Activated CD8-positive, alpha-beta memory T cell treated with anti-CD3 and anti-CD28 coated beads for 48 hours (primary cell): ENCODE data around the gene NELFCD.
"Not testable (repeated sequence)": the region's sequence is repeated elsewhere in the genome, so short reads cannot be mapped to it uniquely, and the experiment has no call there.

Source experiments
- DNase-seq, 3 experiments: peaks; one replicate each; pipeline ENCODE4 v3.0.0-alpha.2; 2020; ENCODE audit warnings: low read depth in 2 of 3, low spot score in 2 of 3

The NELFCD gene

DNA sequence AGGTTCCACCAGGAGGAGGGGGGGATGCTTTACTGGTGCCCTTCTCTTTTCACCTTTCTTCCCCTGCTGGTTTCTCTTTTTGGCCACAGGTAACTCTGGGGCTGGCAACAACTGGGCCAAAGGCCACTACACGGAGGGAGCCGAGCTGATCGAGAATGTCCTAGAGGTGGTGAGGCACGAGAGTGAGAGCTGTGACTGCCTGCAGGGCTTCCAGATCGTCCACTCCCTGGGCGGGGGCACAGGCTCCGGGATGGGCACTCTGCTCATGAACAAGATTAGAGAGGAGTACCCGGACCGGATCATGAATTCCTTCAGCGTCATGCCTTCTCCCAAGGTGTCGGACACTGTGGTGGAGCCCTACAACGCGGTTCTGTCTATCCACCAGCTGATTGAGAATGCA is 42.6 kb downstream of the NELFCD start:
- no peak for DNase-seq

- DNase-seq, result no peak
These were observed 43.1 kb downstream of the NELFCD start for GRCh38 chr20:59024111-59024530.

GRCh38 chr20:59025086-59025485 is 44.0 kb downstream of the NELFCD start:
- no peak for DNase-seq

DNA sequence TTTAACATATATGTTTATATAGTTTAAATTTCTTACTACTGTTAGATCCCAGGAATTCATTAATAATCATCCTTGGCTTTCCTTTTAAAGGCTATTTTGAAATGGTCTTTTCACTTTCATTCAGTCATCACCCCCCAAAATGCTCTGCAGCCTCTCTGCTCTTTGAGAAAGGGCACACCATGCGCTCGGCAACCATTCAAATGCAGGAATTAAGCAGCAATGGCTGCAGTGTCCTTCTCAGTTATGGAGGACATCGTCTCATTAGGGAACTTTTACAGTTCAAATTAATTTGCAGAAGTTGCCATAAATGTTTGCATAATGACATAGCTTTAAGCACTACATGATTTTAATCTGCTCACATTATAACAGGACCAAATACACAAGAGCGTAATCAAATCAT is 44.5 kb downstream of the NELFCD start:
- DNase-seq, result no peak

DNA sequence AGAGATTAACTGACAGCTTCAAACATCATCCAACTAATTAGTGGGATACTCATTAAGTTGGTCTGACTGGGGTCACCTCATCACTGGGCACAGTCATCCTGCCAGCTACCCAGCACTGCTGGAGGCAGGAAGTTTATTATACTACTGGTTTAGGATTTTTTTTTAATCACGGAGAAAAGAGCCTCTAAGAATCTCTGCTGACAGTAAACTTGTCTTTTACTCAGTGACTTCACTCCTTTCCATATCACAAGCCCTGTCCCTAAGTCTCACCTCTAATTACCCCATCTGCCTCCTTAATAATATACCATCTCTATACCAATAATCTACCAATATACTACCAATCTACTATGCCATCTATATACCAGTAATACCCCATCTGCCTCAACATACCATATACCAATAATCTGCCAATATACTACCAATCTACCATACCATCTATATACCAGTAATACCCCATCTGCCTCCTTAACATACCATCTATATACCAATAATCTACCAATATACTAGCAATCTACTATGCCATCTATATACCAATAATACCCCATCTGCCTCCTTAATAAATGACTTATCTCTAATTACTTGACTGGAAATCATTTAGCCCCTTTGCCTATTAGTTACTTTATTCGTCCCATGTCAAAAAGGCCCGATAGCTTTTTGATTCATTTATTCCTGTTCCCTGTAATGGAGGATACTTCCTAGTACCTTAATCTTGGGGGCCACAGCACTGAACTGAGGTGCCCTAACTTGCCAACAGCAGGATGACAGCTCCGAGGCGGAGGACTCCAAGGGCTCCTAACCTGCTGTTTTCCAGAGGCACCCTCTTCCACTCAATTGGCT is 46.1 kb downstream of the NELFCD start:
- DNase-seq, result no peak

DNA sequence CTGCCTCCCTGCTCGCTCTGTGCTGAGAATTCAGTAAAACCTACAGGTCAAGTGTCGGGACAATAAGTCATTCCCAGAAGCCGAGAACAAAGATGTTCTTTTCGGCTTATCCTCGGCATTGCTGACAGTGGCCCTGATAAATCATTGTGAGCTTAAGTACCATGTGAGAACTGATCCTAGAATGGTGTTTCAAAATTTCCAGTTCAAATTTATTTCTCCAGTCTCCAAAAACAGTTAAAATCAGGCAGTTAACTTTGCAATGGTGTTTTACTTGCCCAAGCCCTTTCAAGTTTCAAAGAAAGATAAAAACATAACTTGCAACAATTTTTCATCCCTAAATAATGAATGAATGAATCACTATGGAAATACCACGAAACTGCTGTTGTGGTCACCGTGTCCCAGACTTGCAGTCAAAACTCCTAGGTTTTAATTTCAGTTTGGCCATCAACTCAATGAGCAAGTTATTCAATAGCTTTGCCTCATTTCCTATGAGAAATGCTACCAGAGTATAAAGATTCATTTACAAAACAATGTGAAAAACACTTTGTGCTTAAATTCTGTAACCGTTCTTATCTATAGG is 46.8 kb downstream of the NELFCD start:
- DNase-seq, result no peak

- DNase-seq, result no peak
These were observed 47.8 kb downstream of the NELFCD start for GRCh38 chr20:59028812-59029211.

DNA sequence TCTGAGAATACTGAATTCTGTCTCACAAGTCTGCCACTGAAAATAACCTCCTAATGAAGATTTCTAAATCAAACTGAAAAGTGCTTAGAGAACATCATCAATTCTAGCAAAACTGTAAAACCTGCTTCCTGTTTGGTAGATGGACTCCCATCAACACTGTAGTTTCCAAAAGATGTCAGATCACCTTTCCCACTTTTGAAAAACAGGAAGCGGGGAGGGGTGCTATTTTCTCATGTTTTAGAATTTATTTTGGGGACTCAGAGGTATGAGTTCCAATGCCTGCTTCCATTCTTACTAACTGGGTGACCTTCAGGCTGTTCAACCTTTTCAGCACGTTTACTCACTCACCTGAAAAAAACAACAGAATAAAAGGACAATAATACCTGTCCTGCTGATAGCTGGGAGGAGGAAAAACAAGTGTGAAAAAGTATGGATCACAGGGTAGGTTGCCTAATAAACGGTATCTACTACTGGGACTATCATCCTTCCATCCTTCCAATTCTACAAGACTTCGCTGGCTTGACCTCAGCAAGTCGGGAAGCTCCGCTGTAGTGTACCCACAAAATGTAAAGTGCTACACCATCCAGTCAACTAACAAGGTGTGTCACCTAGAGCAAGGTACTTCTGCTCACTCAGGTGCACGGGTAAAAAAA is 50.0 kb downstream of the NELFCD start:
- no peak for DNase-seq

- no peak for DNase-seq
These were observed 50.5 kb downstream of the NELFCD start for GRCh38 chr20:59031564-59032022.

DNA sequence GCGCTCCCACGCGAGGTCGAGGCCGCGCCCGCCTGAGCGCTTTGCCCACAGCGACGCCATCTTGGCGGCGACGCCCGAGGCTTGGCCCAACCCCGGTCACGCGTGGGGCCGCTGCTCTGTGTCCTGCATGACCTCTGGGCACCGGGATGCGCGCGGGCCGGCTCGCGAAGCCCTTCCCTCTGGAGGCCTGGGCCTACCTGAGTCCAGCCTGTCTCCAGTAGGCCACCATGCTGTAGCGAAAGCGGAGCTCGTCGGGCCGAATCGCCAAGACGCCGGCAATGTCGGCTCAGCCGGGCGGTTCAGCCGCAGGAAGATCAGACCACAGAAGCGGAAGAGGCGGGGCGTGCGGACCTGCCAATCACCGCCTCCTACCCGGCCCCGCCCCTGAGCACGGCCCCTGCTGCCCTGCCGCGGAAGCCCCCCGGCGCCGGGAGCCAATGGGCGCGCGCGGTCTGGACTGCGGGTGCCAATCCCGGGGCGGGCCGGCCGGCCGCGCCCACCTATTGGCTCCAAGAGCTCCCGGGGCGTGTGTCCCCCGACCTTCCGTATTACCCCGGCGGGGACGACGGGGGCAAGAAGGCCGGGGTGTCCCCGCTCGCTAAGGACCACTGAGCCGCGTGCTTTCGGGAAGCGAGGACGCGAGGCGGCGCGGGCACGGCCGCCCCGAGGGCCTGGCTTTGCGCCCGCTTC is 51.1 kb downstream of the NELFCD start, which contains the start of gene ATP5F1E:
Gene ATP5F1E, minus strand, starts transcription at position 313 of the 690 bp plus-strand sequence. Its CDS starts 84 bp downstream, at position 229.
- DNase-seq, result peak; percentile 89 to 98 (median 92)

DNA sequence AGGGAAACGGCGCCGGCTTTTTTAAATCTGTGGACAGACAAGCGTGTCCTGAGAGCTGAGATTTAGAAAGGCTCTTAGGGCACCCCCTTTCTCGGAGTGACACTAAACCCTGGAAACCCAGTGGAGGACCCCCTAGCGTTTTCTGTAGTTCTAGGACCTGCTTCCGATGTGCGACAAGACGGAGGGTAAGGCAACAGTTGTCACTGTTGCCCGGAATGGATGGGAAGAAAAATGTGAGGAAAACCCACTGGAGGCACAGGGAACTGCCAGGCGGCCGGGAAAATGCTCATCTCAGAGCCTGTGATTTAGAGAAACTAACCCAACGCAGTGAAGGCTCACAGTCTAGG is 51.6 kb downstream of the NELFCD start:
- DNase-seq, result no peak

- no peak for DNase-seq
These were observed 52.0 kb downstream of the NELFCD start for GRCh38 chr20:59033093-59033492.

DNA sequence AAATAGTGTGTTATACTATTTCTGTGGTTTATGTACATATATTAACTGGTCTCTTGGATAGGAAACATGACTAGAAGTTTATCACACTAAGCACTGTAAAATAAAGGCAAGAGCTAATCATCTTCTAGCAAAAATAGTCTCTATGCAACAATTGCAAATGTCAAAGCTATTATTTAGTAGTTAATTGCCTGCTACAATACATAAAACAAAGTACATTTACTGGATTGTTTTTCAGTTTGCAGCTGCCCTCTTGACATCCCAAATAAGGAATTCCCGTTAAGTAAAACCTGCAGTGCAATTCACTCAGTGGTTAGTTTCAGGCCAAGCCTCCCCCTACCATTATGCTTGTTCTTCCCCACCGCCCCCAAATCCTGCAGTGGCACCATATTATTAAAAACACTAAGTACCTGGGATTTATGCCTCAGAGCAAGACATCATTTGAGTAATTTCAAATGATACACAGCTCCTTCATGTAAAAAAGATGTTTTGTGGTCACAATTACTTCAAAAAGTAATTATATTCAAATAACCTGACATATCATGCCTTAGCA is 52.6 kb downstream of the NELFCD start:
- no peak for DNase-seq

DNA sequence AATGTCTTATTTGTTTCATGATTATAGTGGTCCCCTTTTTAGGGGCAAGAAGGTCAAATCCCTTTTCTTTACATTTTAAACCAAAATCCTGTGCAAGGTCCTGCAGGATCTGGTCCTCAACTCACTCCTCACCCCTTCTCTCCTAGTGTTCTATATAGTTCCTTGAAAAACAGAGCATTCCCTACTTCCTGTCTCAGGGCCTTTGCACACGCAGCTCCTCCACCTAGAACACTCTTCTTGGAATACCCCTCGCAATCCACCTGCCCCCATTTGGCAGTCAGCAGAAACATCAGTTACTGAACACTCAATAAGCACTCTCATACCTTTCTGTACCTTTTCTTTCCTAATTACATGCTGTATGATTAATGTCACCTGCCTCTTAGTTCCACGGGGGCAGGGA is 54.3 kb downstream of the NELFCD start:
- DNase-seq, result no peak

DNA sequence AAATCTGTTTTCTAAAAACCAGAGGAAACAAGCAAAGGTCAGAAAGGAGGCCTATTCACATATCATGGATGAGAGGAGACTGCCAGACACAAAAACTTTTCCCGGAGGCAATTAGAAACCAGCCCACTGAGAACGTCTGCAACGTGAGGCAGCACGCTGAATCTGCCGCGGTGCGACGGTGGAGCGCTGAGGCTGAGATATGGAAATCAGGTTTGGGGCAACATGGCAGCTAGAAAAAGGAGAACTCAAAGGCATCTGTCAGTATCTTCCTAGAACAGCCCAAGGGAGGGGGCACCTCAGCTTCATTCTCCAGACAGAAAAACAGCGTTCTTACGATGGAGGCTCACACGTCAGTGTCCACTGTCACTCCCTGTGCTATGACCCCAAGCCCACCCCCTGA is 56.3 kb downstream of the NELFCD start:
- DNase-seq, result no peak

- no peak for DNase-seq
These were observed 58.2 kb downstream of the NELFCD start for GRCh38 chr20:59039233-59039632.

- DNase-seq, result no peak
These were observed 59.6 kb downstream of the NELFCD start for GRCh38 chr20:59040667-59041066.

DNA sequence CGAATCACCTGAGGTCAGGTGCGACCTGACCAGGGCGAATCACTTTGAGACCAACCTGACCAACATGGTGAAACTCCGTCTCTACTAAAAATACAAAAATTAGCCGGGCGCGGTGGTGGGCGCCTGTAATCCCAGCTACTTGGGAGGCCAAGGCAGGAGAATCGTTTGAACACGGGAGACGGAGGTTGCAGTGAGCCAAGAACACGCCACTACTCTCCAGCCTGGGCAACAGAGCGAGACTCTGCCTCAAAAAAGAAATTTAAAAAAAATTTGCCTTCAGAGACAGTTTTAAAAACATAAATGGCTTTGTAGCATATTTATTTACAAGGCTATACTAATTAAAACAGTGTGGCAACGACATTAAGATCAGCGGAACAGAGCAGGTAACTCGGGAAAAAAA is 60.4 kb downstream of the NELFCD start:
- DNase-seq, result not testable (repeated sequence)

- DNase-seq, result no peak
These were observed 61.2 kb downstream of the NELFCD start, which contains the start of gene PRELID3B for GRCh38 chr20:59042151-59042795. Gene PRELID3B, minus strand, starts transcription at chr20:59042786. Its CDS starts 56 bp downstream, at chr20:59042730.

DNA sequence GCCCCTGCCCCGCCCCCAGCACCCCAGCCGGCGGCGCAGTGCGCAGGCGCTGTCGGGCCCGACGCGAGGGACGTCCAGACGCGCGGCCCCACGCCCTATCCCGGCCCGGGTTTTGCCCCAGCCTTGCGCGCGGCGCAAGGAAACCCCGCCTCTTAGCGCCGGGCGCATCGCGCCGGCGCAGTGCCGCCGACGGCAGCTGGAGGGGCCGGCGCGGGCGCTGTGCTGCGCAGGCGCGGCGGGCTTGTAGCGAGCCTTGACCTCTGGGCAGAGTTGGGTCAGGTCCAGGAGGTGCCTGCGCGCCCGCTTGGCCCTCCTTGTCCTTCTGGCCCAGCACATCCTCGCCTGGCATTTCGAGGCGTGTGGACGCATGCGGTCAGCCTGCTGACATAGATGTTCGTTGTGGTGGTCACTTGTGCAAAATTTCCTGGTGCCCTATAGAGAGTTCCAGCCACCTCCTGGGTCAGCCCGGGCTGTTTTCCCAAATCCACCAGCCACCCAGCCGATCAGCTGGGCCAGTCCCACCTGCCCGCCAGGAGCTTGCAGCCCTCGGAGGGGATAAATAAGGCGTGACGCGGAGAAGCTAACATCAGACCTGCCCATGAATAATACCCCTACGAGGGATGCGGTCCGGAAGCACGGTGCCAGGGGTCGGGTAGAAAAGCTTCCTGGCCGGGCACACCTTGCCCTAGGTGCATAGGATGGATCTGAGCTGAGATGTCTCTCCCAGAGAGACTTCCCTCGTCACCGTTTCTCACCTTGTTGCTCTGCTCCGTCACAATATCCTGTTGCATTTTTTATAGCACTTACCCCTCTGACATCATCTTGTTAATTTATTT is 62.0 kb downstream of the NELFCD start:
- peak; percentile 86 to 94 (median 88) for DNase-seq
